ENCODE data around the gene UBE2S. TPM values are rescaled to one million over a fixed set of nuclear protein-coding genes. Genes with fewer than 3 reads are reported as not detected.

Gene UBE2S
- total RNA-seq, 1 experiment from 2014 or later = 393 TPM

- no peak overlapping the region for H3K23ac ChIP-seq (ENCODE audit: insufficient read length, low read depth, low read length)
- no peak overlapping the region for H2BK20ac ChIP-seq (ENCODE audit: low read depth, low read length, poor library complexity, severe bottlenecking)
- H2AK5ac ChIP-seq (ENCODE audit: insufficient read length, low read length) = no peak overlapping the region
- H2BK120ac ChIP-seq (ENCODE audit: low read depth, low read length, poor library complexity, severe bottlenecking) = no peak overlapping the region
- peaks cover 15% of the 10 kb centered on the region for H3K79me1 ChIP-seq (ENCODE audit: insufficient read depth, low read depth, low read length, poor library complexity, severe bottlenecking)
- H2BK12ac ChIP-seq (ENCODE audit: insufficient read length, low read depth, low read length) = no peak overlapping the region
- H2BK5ac ChIP-seq (ENCODE audit: insufficient read length, low read length) = no peak overlapping the region
- H3K4me3 Mint-ChIP-seq = peak overlapping the region; percentile 98 to 100
- peak overlapping the region; percentile 87 for H3K4me2 ChIP-seq (ENCODE audit: insufficient read depth, insufficient read length, low read length)
- H4K20me1 ChIP-seq (ENCODE audit: control insufficient read depth, insufficient read depth, insufficient read length) = peaks cover 3% of the 10 kb centered on the region
- no peak overlapping the region for H3K4ac ChIP-seq (ENCODE audit: low read depth, low read length)
- no peak overlapping the region for H4K8ac ChIP-seq (replicated peaks; ENCODE audit: insufficient read length, low read depth, low read length)
- no peak overlapping the region for H4K91ac ChIP-seq (ENCODE audit: insufficient read length, low read depth, low read length)
- peaks cover 2% of the 10 kb centered on the region; the same call in 1 of the 2 replicates for H3K27me3 ChIP-seq (ENCODE audit: insufficient read depth, low read length)
- H3K27ac Mint-ChIP-seq = peak overlapping the region; percentile 95 to 99 (median 97); a peak in 5 of 7 replicates
- H3K27me3 Mint-ChIP-seq (ENCODE audit: low read depth) = peaks cover 16% of the 10 kb centered on the region
- H3K9me3 Mint-ChIP-seq = peaks cover 2 to 3% of the 10 kb centered on the region in 2 experiments; a peak in 2 of 5 replicates
- WGBS (ENCODE audit: extremely low coverage, insufficient read length, low lambda C conversion rate) = no CpG with 5 or more reads among the region's 33 CpGs
- H3K23me2 ChIP-seq (ENCODE audit: insufficient read length, low read depth, low read length, poor library complexity, severe bottlenecking) = peaks cover 28% of the 10 kb centered on the region
- peaks cover 49 to 61% of the 10 kb centered on the region in 2 experiments for H3K4me1 Mint-ChIP-seq
- no peak for DNase-seq
- peak overlapping the region; percentile 62; the same call in 1 of the 2 replicates for H3K14ac ChIP-seq (ENCODE audit: insufficient read depth, low read length)
- H3K36me3 Mint-ChIP-seq (ENCODE audit: insufficient read depth in 1 of 3, low read depth in 3 of 3) = peaks cover 40 to 51% (median 50%) of the 10 kb centered on the region in 3 experiments
- no peak overlapping the region for H4K5ac ChIP-seq (ENCODE audit: insufficient read length, low read depth, low read length)
- H2AFZ ChIP-seq (ENCODE audit: low read length) = no peak overlapping the region
- no peak overlapping the region for H3T11ph ChIP-seq (ENCODE audit: low read length)
- no peak overlapping the region for H3K56ac ChIP-seq (ENCODE audit: insufficient read length, low read depth, low read length)
- H2BK15ac ChIP-seq (ENCODE audit: low read depth, low read length) = no peak overlapping the region
- no peaks in the 10 kb centered on the region for H3K9me3 ChIP-seq (ENCODE audit: control insufficient read depth, low read depth, low read length)
- H3K9ac ChIP-seq (ENCODE audit: extremely low read depth, insufficient read length, low read length) = peak overlapping the region; percentile 83
- no peak overlapping the region for H3K27ac ChIP-seq (ENCODE audit: insufficient read length, low read depth, low read length)
- H3K18ac ChIP-seq (ENCODE audit: insufficient read length, low read depth, low read length) = no peak overlapping the region
- TF ChIP-seq CTCF (conservative IDR thresholded peaks at IDR 0.05) = no peak
- H3K79me2 ChIP-seq (ENCODE audit: insufficient read depth, low read length) = peaks cover 17% of the 10 kb centered on the region; the same call in 1 of the 2 replicates
- peaks cover 8% of the 10 kb centered on the region for H3K4me1 ChIP-seq (ENCODE audit: insufficient read depth, low read length)
Observed at GRCh38 chr19:55386493-55386971, 21.1 kb downstream of the UBE2S start.
